Stimulated activated naive CD8-positive, alpha-beta T cell treated with anti-CD3 and anti-CD28 coated beads, Interleukin-15, Interleukin-2, amounts not matched to agents 100 U/mL and 50 U/mL, for 24 hours (primary cell): Measurements from ENCODE around the gene PGS1.
A peak's percentile ranks its signal among the peaks of the same experiment; 100 is the strongest.

ENCODE experiments used
- ATAC-seq: fragments of 150-1000 bp; cut with Tn5 transposase; one replicate; pipeline ENCODE4 v1.10.0; 2021
- DNase-seq: peaks from one replicate; pipeline ENCODE4 v3.0.0; 2021

Gene PGS1

DNA sequence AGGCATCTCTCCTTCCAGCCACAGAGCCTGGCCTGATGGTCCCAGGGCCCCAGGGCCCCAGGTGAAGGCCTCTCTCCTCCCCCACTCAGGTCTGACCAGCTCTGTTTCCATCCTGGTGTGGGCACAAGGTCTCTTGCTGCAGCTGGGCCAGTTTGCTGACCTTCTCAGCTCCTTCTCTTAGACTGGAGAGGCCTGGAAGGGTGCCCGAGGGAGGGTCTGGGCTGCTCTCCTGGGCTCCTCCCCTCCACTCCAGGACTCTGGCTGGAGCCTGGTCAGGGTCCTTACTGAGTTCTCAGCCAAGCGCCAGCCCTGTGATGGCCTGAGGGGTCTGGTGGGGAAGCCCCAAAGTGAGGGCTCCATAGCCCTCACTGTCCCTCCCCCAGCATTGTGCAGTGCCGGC is 31.0 kb upstream of the PGS1 start:
- no peak for ATAC-seq
- DNase-seq = no peak

DNA sequence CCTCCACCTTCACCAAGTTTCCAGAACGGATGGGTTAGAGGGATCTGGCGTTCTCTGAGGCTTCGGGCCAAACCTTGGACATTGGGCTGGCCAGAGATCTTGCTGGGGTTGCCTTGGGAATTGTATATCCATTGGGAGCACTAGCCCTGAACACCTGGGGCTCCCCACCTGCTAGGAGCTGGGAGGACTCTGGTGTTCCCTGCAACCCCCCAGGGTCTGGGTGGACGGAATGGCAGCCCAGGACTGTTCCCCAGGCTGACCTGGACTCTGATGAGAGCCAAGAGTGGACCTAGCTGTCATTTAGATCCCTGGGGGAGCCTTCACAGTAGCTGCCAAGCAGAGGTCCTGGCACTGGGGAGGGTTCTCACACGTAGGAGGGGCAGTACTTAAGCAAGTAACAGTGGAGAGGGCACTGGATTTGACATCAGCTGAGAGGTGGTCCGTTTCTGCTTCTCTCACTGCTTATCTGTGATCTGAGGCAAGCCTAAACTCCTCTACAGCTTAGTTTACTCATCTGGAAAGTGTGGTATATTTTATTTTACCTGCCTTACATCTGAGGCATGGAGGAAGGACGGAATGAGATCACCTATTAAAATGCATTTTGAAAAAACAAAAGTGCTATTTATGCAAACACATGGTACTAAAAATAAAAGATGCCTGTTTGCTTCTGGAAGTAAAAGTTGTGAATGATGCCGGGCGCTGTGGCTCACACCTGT is 30.2 kb upstream of the PGS1 start:
- ATAC-seq = no peak

DNA sequence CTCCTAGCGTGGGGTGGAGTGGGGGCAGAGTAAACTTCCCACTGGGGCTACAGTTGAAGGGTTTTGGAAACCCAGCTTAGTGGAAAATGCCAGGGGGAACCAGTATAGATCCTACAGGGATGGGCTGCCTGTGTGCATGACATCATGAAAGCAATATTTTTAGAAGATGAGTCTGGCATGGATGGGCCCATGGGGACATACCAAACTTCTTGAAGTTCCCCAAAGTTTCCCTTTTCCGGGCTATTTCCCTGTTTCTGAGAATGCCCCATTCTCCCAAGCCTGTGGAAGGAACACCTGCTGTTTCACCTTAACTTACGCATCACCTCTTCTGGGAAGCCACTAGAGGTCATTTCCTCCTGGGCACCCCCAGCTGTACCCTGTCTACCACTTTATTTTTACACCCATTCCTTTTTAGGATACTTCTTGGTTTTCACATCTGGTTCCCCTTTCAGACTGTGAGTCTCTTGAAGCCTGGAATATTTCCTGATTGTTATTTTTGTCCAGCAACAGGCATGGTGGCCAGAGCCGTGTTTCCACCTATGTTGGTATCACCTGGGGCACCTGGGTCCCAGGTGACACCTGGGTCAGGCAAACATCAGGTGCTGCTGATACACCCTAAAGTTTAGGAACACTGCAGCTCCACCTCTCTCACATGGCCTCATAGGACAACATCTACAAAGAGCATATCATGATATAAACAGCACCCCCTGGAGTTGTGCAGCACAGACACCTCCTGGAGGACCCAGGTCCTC is 28.4 kb upstream of the PGS1 start:
- no peak for DNase-seq
- no peak for ATAC-seq

More for the DNA sequence above, 30.2 kb upstream of the PGS1 start:
- no peak for DNase-seq

DNA sequence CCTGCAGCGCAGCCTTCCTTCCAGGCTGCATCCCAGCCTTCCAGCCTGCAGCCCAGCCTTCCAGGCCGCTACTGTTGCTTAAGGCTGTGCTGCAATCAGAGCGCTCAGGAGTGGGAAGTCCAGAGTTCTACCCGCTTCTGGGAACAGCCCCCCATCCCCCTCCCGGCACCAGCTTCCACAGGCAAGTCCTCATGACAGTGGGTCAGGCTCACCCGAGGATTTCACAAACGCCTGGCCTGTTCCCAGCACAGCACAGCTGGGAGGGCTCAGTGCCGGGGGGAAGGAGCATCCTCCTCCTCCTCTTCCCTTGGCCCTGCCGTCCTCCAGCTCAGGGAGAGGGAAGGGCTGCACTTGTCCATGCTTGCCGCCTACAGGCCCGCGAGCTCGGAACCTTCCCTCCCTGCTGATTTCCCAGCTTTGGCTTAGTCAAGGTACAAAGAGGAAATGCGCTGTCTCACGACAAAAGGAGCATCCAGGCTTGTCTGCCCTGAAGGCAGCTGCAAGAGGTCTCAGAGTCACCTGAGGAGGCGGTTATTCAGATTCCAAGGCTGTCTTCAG is 26.9 kb upstream of the PGS1 start:
- DNase-seq (no peak), ATAC-seq (no peak)

DNA sequence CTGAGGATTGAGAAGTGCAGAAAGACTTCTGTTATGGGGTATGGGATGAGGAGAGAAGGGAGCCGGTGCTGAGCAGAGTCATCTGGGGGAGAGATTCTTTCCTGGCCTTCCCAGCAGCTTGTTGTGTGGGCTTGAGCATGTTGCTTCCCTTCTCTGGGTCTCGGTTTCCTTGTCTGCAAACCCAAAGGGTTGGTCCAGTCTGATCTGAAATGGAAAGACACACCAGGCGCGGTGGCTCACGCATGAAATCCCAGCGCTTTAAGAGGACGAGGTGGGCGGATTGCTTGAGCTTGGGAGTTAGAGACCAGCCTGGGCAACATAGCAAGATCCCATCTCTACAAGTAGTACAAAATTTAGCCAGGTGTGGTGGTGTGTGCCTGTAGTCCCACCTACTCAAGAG is 24.6 kb upstream of the PGS1 start:
- DNase-seq (no peak), ATAC-seq (no peak)

DNA sequence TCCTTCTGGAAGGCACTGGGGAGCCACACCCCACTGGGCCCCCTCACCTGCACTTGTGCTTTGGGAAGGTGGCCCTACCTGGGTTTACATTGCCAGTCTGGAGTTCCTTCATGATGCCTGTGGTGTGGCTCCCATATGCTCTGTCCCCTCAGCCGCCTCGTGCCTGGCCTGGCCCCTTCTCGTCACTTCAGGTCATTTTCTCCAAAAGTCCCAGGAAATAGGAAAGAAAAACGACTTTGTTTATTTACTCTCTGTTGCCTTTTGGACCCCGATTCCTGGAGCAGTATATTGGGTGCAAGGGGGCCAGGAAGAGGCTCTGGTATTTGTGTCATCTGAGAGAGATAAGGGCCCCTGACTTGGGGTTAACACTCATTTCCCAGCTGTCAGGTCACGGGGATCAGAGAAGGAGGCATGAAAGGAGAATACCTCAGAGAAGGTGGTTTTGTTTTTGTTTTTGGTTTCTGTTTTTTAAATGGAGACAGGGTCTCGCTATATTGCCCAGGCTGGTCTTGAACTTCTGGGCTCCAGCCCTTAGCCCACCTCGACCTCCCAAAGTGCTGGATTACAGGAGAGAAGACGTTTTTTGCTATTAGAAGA is 23.3 kb upstream of the PGS1 start:
- DNase-seq (peak; percentile 44), ATAC-seq (no peak)

DNA sequence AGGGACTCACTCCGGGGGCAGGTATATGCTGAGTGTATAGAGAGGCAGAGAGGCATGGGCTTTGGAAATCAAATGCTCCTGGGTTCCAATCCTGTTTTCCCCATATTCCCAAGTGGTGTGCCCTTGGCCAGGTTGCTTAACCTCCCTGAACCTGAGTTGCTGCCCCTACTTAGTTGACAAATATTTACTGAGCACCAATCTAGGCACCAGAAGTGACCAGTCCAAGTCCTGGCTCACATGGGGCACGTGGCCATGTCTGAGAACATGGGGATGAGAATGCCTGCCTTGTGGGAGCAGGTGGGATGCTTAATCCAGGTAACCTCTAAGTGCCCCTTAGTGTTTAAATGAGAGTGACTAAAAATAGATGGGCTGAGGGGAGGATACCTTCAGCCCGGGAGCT is 22.7 kb upstream of the PGS1 start:
- no peak for ATAC-seq
- no peak for DNase-seq

DNA sequence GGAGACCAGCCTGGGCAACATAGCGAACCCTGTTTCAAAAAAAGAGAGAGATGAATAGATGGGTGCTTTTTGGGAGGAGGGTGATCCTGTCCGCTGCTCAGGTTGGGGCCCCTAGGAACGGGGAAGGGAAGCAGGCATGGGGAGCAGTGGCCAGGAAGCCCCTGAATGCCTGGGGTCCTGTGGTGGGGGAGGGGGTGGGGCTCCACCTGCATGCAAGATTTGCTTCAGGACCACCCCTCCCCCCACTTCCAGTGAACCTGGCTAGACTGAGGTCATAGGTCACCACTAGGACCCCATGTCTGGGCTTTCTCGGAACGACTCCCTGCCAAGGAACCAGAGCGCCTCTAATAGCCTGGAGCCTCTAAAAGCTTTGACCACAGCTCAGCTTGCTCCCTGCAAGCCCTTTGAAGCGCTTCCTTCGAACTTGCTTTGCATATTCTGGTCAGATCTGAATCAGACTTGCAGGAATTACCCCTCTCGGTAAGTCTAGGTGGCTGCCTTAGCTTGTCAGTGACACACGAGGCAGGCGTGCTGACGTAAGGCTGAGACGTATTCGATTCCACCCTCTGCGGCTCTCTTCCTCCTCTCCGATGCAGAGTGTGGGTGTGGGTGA is 22.2 kb upstream of the PGS1 start:
- peak; percentile 72 for ATAC-seq

DNA sequence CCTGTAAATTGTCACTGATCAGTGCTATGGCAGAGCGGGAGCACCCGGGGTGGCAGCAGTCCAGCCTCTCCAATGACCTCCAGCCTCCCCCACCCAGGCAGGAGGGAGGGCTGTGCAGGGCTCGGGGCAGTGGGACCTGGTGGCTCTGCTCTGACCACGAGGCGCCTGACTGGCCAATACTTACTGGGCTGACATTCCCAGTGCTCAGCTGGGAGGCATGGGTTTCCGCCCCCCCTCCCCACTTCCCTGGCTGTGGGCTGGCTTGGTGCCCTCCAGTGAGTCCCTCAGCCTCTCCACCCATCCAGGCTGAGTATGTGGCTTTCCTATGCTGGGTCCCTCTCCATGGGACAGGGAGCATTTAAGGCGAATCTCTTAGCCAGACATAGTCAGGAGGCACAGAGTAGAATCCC is 21.3 kb upstream of the PGS1 start:
- peak; percentile 25 for DNase-seq
- no peak for ATAC-seq

More for the DNA sequence above, 22.2 kb upstream of the PGS1 start:
- peak; percentile 88 for DNase-seq

DNA sequence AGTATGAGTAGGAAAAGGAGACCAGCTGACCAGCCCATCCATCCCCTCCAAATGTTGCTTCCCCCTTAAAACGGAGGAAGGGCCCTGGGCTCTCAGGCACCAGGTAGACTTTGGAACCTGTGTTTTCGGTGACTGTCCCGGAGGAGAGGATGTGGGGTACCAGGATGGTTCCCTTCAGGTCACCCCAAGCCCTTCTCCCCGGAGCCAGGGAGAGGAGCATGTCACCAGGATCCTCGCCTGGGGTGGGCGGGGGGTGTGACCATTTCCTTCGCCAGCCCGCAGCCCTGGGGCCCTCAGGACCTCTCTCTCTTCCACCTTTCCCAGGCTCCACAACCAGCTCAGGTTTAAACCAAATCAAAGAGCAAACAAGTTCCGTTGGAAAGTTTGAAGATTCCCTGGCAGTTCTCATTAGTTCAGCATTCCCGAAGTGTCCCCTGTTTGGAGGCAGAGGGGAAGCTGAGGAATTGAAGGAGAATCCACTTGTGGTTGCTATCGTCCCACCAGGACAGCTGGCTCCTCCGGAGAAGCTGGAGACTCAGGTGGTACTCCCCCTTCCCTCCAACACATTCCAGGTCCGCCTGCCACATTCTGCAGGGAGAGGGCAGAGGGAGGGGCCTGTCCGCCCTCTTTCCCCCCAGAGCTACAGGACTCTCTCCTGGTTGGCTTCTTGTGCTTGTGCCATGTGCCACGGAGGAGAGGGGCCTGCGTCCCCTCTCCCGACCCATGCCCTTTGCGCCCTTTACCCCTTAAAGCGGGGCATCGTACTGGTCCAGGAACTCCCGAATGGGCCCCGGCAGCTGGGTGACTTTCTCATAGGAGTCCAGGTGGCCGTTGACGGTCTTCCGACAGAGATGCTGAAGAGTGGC is 20.5 kb upstream of the PGS1 start:
- peak; percentile 32 for DNase-seq
- ATAC-seq = no peak

DNA sequence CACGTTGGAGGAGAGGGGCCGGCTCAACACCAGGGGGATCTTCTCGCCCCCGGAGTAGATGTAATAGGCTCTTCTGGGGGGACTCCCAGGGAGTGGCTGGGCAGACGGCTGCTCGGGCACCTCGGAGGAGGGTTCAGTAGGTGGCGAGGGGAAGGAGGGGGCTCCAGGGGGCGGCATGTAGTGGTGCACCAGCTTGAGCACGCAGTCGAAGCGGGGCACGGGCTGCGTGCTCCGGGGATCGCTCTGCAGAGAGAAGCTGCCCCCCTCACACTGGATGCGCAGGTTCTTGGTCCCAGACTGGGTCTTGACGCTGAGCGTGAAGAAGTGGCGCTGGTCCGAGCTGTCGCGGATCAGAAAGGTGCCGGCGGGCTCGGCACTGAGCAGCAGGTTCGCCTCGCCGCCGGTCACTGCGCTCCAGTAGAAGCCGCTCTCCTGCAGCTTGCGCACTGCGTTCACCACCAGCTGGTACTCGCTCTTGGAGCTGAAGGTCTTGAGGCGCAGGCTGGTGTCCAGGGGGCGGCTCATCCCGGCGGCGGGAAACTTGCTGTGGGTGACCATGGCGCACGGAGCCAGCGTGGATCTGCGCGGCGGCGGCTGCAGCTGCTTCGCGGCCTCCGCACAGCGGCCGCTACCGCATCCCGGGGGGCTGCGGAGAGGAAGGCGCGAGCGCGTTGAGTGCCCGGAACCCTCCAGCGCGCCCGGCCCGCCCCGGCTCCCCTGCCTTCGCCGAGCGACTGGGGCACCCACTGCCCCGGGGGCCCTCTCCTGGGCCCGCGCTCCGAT is 19.7 kb upstream of the PGS1 start:
- DNase-seq (peak; percentile 43), ATAC-seq (no peak)

DNA sequence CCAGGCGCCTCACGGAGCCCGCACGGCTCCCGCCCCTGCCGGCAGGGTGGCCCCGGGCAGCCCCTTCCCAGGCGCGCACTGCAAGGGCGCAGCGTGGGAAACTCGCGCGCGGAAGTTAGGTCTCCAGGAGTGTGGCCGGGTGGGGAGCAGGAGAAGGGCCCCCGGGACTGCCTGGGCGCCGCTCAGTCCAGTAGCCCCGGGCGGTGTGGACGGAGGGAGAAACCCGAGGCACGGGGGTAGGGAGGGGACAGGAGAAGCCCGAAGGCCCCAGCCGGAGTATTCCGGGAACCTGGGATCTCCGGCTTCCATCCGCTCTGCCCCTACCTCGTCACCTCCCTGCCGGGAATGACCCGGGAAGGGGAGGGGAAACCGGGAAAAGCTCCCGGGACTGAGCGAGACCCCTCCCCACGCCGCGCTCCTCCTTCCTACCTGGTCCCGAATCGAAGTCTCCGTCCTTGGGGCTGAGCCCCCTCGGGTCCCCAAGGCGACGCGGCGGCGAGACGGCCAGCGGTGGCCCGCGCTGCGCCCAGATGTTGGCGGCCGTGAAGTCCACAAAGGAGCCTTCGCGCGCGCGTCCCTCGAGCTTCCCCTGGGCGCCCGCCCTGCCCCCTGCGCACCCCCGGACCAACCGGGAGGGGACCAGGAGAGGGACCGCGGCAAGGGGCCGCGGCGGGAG is 19.0 kb upstream of the PGS1 start:
- peak; percentile 51 for DNase-seq
- no peak for ATAC-seq

DNA sequence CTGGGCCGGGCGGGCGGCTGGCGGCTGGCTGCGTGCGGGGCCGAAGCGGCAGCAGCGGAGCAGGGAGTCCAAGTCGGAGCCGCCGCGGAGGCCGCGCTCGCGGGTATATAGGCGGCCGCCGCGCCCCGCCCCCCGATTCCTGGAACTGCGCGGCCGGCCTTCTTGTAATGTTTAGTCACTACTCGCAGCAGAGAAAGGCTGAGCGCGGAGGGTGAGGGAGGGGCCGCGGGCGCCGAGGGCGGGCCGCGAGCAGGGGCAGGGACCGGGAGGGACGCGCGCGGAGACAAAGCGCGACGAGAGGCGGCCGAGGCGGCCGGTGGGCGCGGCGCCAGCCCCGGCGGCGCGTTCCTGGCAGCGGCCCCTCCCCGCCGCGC is 18.5 kb upstream of the PGS1 start, which contains the start of gene SOCS3:
Gene SOCS3 (minus strand): TSS at position 81 of the 374 bp plus-strand sequence. CDS start 982 bp downstream, outside the sequence.
- DNase-seq (peak; percentile 97), ATAC-seq (peak; percentile 66)

DNA sequence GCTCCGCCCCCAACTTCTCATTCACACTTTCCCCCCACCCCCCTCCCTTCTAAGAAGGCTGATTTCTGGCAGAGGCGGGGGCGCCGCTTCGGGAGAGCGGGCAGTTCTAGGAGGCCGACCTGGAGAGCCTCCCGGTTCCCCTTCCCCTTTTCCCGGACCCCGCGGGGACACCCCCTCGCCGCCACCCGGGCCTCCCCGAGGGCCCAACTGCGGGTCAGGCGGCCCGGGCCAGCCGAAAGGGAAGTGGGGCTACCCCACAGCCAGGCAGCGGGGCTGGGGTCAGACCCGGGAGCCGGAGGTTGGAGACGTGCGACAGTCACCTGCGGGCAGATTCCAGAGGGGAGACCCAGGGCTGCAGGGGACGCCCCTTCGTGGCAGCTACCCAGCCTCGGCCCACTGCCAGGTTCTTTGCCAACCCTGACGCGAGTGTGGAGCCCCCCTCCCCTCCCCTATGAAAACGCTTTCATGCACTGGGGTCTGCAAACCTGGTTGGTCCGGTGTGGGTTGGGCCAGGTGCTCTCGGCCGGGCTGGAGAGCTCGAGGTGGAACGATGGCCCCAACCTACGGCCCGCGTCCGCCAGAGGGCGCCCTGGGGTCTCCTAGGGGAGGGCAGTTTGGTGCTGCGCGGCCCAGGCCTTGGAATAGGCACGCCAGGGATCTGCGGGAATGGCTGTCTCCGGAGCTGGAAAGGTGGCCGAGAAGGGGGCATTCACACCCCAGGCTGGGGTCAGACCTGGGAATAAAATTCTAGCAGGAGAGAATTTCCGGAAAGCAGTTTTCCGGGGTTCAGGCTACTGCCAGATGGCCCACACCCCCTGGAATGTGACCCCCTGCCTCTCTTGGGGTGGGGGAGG is 17.9 kb upstream of the PGS1 start:
- peak; percentile 40 for ATAC-seq
- DNase-seq = peak; percentile 99

DNA sequence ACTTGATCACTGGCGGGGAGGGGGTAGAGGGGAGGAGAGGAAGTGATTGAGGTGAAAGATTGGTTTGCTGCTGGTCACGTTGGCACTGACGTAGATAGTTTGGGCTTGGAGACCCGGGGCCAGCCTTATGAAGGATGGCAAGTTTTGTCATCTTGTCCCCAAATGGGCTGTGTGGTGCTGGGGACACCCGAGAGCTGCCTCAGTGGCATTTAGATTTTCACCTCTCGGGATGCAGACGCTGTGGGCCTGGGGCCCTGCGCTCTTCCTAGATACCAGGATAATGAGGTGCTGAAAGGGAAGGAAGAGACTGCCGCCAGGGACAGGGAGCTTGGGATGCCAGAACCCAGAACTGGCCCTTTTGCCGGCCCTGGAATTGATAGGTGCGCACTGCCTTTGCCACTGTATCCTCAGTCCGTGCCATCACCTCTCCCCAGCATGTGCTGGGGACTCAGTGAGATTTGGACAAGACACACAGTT is 17.2 kb upstream of the PGS1 start:
- ATAC-seq = no peak

DNA sequence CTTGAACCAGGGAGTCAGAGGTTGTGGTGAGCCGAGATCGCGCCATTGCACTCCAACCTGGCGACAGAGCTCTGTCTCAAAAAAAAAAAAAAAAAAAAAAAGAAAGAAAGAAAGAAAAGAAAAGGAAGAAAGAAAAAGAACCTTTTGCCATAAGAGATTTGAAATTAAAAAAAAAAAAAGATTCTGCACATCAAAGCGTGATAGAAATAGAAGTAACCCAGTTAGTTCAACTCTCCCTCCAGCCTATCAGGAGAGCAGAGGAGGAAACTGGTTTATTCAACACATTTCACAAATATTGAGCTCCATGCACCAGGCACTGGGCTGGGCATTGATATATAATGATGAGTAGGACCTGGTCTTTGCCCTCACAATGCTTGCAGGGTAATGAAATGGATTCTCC is 16.2 kb upstream of the PGS1 start:
- DNase-seq (no peak), ATAC-seq (no peak)

More for the DNA sequence above, 17.2 kb upstream of the PGS1 start:
- no peak for DNase-seq

DNA sequence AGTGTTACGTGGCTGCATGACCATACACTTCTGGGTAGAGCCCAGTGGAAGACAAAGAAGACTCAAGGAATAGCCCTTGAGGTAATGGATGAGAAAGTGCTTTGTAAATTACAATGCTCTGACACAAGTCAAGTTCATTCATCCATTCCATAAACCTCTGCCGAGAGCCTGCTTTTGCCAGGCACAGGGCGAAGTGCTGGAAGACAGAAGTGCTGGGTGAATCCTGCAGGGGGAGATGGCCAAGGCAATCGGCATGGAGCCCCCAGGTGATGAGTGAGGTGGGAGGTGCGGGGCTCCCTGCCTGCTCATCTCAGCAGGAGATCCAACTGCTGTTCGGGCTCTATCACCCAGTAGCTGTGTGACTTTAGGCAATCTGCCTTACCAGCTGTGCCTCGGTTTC is 15.8 kb upstream of the PGS1 start:
- no peak for ATAC-seq
- DNase-seq = no peak

DNA sequence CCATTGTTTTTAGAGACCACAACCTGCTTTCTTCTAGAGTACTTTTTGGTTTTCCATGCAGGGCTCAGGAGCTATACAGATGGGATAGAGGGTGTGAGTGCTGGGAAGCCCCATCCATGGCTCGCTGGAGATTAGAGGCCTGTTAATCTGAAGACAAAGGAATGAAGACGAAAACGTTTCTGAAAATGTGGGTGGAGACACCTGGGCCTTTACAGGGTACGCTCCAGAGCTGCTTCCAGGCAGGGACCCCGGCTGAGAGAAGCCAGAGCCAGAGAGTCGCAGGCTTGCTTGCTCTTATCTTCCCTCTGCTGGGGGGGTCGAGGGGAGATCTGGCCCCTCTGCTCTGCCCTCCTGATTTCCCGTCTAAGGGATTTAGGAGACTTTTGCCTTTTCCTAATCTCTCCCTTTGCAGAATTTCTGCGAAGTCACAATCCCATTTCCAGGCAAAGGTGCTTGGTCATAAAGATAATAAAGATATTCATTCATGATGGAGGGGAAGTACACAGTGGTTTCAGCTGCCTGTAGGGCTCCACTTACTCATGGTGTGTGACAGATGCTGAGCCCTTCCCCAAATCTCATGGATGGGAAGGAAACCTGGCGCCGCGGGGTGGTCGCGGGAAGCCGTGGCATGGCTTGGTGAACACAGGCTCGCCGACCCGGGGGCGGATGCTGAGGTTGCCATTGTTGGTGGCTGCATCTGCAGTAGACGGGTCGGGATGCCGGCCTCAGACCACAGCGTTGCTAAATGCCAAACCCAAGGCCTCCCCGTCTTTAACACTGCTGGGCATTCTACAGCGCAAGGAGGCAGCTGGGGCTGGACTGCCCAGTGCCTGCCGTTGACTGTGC is 13.8 kb upstream of the PGS1 start:
- peak; percentile 9 for ATAC-seq
- DNase-seq = peak; percentile 68
